GM12892 (cell line): ENCODE measurements around the gene DOCK4.

Experiments used
- POLR2A ChIP-seq: IDR thresholded peaks from 2 replicates; pipeline ENCODE4 v1.6.1; 2011; ENCODE audit warnings: low read depth, low read length, control low read depth
- POLR2AphosphoS5 ChIP-seq: IDR thresholded peaks from 2 replicates; pipeline ENCODE4 v1.6.1; 2011; ENCODE audit warnings: low read depth, low read length, control low read depth
- TAF1 ChIP-seq: IDR thresholded peaks from 2 replicates; pipeline ENCODE4 v1.6.1; 2011; ENCODE audit warnings: low read depth, mild to moderate bottlenecking, control low read depth, low read length, borderline replicate concordance

GRCh38 chr7:112176693-112177415 lies 29.3 kb downstream of the DOCK4 start:
- TF ChIP-seq POLR2AphosphoS5 (no peak), TAF1 (no peak), POLR2A (no peak)
